ENCODE data around the gene CD151. TPM values are rescaled to one million over a fixed set of nuclear protein-coding genes. Genes with fewer than 3 reads are reported as not detected.

The CD151 gene
- total RNA-seq, 1 donor: 311 TPM

DNA sequence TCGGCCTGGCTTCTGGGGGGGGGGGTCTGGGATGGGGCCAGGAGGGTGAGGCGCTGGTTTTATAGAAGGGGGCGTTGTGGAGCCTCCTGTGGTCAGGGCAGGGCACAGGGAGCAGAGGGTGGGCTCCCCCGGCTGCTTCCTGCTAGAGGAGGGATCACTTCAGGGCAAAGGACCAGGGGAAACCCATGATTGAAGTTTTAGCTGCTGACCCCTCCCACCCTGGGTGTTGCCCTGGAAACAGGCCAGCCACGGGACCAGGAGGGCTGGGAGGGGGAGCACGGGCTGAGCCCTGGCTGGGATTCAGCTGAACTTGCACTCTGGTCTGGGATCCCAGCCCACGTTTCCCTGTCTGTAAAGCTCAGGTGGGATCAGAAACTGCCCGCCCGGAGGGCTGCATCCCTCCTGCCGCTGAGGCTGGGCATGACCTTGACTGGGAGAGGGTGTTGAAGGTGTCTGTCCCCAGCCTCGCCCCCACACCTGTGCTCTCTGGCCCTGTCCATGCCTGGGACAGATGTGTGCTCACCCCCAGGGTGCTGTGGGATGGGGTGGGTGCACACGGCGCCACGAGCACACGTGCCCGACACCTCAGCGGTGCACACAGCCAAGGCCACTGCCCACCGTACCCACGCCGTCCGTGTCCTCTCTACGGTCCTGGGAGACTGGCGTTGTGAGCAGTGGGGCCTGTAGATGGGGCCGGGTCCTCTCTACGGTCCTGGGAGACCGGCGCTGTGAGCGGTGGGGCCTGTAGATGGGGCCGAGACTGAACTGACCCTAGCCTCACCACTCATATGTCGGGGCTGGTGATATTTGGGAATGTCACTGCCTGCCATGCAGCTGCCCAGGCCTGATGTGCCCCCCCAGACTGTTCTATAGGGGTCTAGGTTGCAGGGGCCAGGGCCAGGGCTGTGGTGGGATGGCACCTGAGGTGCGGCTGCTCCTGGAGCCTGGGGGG is 12.2 kb downstream of the CD151 start:
- H3K4me3 ChIP-seq (ENCODE audit: low read depth, low read length): peak overlapping the region; percentile 95
- DNase-seq (ENCODE audit: low read depth): peak; percentile 99
- TF ChIP-seq, protein P1, sequence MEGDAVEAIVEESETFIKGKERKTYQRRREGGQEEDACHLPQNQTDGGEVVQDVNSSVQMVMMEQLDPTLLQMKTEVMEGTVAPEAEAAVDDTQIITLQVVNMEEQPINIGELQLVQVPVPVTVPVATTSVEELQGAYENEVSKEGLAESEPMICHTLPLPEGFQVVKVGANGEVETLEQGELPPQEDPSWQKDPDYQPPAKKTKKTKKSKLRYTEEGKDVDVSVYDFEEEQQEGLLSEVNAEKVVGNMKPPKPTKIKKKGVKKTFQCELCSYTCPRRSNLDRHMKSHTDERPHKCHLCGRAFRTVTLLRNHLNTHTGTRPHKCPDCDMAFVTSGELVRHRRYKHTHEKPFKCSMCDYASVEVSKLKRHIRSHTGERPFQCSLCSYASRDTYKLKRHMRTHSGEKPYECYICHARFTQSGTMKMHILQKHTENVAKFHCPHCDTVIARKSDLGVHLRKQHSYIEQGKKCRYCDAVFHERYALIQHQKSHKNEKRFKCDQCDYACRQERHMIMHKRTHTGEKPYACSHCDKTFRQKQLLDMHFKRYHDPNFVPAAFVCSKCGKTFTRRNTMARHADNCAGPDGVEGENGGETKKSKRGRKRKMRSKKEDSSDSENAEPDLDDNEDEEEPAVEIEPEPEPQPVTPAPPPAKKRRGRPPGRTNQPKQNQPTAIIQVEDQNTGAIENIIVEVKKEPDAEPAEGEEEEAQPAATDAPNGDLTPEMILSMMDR (IDR thresholded peaks at IDR 0.05; ENCODE audit: insufficient read depth, low read length): peak; percentile 6

DNA sequence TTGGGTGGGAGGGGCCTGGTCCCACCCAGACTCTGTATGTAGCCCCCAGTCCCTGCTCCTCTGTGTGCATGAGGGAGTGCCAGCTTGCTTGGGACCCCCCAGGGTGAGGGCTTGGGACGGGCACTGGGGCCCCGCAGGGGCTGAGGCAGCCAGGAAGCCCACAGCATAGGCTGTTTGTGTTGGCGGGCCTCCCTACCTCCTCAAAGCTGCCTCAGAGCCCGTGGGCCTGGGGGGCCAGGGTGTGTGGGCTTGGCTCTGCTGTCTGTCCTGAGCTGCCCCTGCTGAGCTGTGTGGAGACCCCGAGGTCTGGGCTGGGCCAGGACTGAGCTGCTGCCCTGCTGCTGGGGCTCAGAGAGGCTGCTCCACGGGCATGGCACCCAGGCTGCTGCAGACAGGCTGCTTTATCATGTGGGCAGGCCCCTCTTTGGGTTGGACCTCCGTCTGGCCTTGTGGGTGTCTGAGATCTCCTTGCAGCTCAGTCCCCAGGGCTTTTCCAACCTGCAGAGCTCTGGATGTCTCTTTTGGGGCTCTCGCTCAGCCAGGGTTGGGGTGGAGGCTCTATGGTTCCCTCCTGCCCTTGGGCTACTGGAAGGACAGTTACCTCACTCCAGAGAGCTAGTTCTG is 13.2 kb downstream of the CD151 start:
- TF ChIP-seq, protein P1 (IDR thresholded peaks at IDR 0.05; ENCODE audit: insufficient read depth, low read length): no peak
- H3K4me3 ChIP-seq (ENCODE audit: low read depth, low read length): peak overlapping the region; percentile 95
- peak; percentile 61 for DNase-seq (ENCODE audit: low read depth)

DNA sequence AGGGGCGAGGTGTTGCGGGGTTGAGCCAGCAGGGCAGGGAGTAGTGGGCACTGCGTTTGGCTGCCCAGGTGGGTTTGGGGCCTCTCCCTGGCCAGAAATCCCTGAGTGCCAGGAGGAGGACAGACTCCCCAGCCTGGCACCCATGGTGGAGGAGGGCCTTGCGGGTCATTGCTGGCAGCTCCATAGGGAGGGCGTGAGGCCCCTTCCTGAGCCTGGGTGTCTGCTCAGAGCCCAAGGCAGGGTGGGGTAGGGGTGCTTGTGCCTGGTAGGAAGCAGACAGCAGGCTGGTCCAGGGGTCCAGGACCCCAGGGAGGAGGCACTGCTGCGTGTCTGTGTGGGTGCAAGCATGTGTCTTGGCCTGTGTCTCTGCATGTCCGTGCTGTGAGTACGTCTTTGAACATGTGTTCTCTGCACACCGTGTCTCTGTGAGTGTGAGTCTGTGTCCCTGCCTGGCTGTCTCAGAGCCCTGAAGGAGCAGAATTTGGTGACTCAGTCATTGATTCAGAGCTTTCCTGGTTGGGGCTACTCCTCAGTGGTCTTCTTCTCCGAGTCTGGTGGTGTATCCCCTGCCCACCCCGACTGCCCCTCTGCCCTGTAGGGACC is 13.8 kb downstream of the CD151 start:
- peak; percentile 37 for DNase-seq (ENCODE audit: low read depth)
- TF ChIP-seq, protein P1 (IDR thresholded peaks at IDR 0.05; ENCODE audit: insufficient read depth, low read length): no peak
- H3K4me3 ChIP-seq (ENCODE audit: low read depth, low read length): peak overlapping the region; percentile 17

DNA sequence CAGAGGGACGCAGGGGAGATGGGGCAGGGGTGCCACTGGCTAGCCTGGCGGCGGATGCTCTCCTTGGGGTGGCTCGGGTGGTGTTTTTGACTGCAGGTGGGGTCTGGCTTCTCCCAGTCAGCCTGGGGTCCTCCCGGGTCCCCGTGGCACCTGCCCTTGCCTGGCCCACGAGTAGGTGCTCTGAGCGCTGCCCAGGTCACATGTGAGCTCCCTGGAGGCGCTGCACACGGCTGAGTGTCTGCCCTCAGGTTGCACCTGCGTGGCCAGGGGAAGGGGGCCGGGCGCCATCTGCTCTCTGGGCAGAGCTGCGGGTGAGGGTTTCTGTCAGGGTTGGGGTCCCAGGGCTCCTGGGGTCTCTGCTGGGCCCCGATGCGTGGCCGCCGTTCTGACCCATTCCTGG is 15.1 kb downstream of the CD151 start:
- DNase-seq (ENCODE audit: low read depth): no peak
- no peak overlapping the region for H3K4me3 ChIP-seq (ENCODE audit: low read depth, low read length)
- TF ChIP-seq, protein P1 (IDR thresholded peaks at IDR 0.05; ENCODE audit: insufficient read depth, low read length): no peak

DNA sequence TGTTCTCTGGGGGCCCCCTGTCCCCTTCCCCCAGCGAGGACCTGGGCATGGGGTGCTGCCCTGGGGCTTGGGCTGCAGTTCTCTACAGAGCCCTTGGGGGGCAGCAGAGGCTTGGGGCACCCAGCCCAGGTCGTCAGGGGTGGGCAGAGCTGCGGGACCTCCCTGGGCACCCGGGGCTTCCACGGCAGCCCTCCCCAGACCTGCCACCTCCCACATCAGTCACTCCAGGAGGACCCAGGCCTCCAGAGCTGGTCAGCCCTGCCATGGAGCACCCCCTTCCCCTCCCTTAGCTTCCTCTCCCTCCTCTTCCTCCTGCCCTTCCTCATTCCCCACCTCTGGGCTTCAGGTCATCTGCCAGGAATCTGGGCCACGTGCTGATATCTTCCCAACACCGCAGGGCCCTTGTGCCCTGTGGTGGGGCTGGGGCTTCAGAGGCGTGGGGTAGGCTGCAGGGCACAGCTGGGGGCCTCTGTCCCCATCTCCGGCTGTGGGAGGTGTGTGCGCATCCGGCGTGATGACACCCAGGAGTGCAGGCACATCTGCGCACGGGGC is 15.7 kb downstream of the CD151 start:
- TF ChIP-seq, protein P1 (IDR thresholded peaks at IDR 0.05; ENCODE audit: insufficient read depth, low read length): peak; percentile 94
- peak; percentile 37 for DNase-seq (ENCODE audit: low read depth)
- peak overlapping the region; percentile 9 for H3K4me3 ChIP-seq (ENCODE audit: low read depth, low read length)

DNA sequence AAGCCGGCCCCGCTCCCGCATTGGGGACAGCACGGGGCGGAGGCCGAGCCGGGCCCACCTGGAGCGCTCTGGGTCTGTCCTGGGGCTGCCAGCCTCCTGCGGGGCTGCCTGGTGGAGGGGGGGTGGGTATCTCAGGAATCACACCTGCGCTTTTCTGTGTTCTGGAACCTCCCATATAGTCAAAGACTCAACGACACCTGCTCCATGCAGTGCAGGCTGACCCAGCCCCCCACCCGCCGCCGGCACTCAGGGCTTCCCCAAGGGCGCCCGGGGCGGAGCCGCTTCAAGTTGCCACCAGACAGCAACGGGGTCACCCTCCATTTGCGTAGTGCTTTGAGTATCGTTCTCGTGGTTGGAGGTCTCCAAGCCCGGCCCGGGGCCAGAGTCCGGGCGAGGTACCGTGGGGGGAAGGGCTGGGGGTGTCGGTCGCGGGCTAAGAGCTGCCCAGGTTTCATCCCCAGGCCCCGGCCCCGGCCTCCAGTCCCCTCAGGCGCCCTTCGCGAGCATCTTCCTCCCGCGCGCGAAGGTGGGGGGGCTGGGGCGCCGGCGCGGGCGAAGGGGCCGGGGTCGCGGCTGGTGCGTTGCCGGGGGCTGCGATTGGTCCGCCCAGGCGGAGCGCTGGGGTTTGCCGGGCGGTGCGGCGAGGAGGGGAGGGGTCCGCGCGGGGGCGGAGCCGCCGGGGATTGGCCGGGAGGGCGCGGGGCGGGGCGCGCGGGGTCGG is 16.5 kb downstream of the CD151 start:
- TF ChIP-seq, protein P1 (IDR thresholded peaks at IDR 0.05; ENCODE audit: insufficient read depth, low read length): no peak
- no peak for DNase-seq (ENCODE audit: low read depth)
- peak overlapping the region; percentile 53 for H3K4me3 ChIP-seq (ENCODE audit: low read depth, low read length)
